SK-N-SH treated with all-trans-retinoic acid at 6 μM for 48 hours (cell line): ENCODE measurements around the gene TTLL6.
"Not testable (repeated sequence)": the region's sequence is repeated elsewhere in the genome, so short reads cannot be mapped to it uniquely, and the experiment has no call there.

Experiments used
- ATAC-seq: fragments of 200-7000 bp; cut with Tn5 transposase; 3 replicates; pipeline ENCODE4 v1.9.1; 2020; ENCODE audit warnings: mild to moderate bottlenecking, moderate library complexity
- ARNTL ChIP-seq: fragments of 450-650 bp; formaldehyde crosslinking; IDR thresholded peaks from 2 replicates; pipeline ENCODE4 v1.5.0; 2020; ENCODE audit warnings: low read depth, mild to moderate bottlenecking, moderate library complexity, borderline replicate concordance
- BACH2 ChIP-seq: fragments of 250-450 bp; sonication (Bioruptor Pico); IDR thresholded peaks from 2 replicates; pipeline ENCODE4 v1.9.0; 2021; ENCODE audit warnings: mild to moderate bottlenecking, borderline replicate concordance
- CREB5 ChIP-seq: fragments of 250-450 bp; sonication (Bioruptor Pico); IDR thresholded peaks from 2 replicates; pipeline ENCODE4 v1.5.1; 2020; ENCODE audit warnings: low read depth, mild to moderate bottlenecking, moderate library complexity
- CSDC2 ChIP-seq: fragments of 250-450 bp; sonication (Bioruptor Pico); IDR thresholded peaks from 2 replicates; pipeline ENCODE4 v1.5.0; 2020; ENCODE audit warnings: mild to moderate bottlenecking, moderate library complexity
- CSRNP3 ChIP-seq: fragments of 250-450 bp; sonication (Bioruptor Pico); IDR thresholded peaks from 2 replicates; pipeline ENCODE4 v1.5.1; 2021; ENCODE audit warnings: mild to moderate bottlenecking, moderate library complexity
- ISL1 ChIP-seq: fragments of 250-450 bp; sonication (Bioruptor Pico); IDR thresholded peaks from 2 replicates; pipeline ENCODE4 v2.1.2; 2022; ENCODE audit warnings: mild to moderate bottlenecking, moderate library complexity
- OSR1 ChIP-seq: fragments of 250-450 bp; sonication (Bioruptor Pico); IDR thresholded peaks from 2 replicates; pipeline ENCODE4 v1.8.0; 2022; ENCODE audit warnings: moderate library complexity, mild to moderate bottlenecking, inconsistent platforms
- PATZ1 ChIP-seq: fragments of 250-450 bp; sonication (Bioruptor Pico); IDR thresholded peaks from 2 replicates; pipeline ENCODE4 v1.8.0; 2020; ENCODE audit warnings: mild to moderate bottlenecking, moderate library complexity, borderline replicate concordance
- POU6F1 ChIP-seq: fragments of 250-450 bp; sonication (Bioruptor Pico); IDR thresholded peaks from 2 replicates; pipeline ENCODE4 v1.8.0; 2021; ENCODE audit warnings: low read depth, mild to moderate bottlenecking, moderate library complexity, borderline replicate concordance
- PPARA ChIP-seq: fragments of 250-450 bp; sonication (Bioruptor Pico); IDR thresholded peaks from 2 replicates; pipeline ENCODE4 v1.5.0; 2020; ENCODE audit warnings: mild to moderate bottlenecking, borderline replicate concordance
- RARB ChIP-seq: fragments of 250-450 bp; sonication (Bioruptor Pico); IDR thresholded peaks from 2 replicates; pipeline ENCODE4 v1.8.0; 2021; ENCODE audit warnings: mild to moderate bottlenecking, moderate library complexity
- SNAI2 ChIP-seq: fragments of 250-450 bp; sonication (Bioruptor Pico); IDR thresholded peaks from 2 replicates; pipeline ENCODE4 v1.5.0; 2020; ENCODE audit warnings: mild to moderate bottlenecking, moderate library complexity
- TCF4 ChIP-seq: fragments of 250-450 bp; sonication (Bioruptor Pico); IDR thresholded peaks from 2 replicates; pipeline ENCODE4 v1.8.0; 2021; ENCODE audit warnings: mild to moderate bottlenecking, moderate library complexity, borderline replicate concordance
- TOX ChIP-seq: fragments of 250-450 bp; sonication (Bioruptor Pico); IDR thresholded peaks from 2 replicates; pipeline ENCODE4 v1.8.0; 2021; ENCODE audit warnings: mild to moderate bottlenecking, moderate library complexity, borderline replicate concordance
- TSHZ2 ChIP-seq: fragments of 250-450 bp; sonication (Bioruptor Pico); IDR thresholded peaks from 2 replicates; pipeline ENCODE4 v1.5.0; 2020; ENCODE audit warnings: mild to moderate bottlenecking, moderate library complexity
- ZC3H10 ChIP-seq: fragments of 250-450 bp; sonication (Bioruptor Pico); IDR thresholded peaks from 2 replicates; pipeline ENCODE4 v1.5.1; 2021; ENCODE audit warnings: mild to moderate bottlenecking, moderate library complexity
- ZFP3 ChIP-seq: fragments of 250-450 bp; sonication (Bioruptor Pico); IDR thresholded peaks from 2 replicates; pipeline ENCODE4 v1.5.0; 2020; ENCODE audit warnings: mild to moderate bottlenecking, moderate library complexity
- ZFP30 ChIP-seq: fragments of 450-650 bp; formaldehyde crosslinking; IDR thresholded peaks from 2 replicates; pipeline ENCODE4 v1.5.0; 2022; ENCODE audit warnings: mild to moderate bottlenecking, moderate library complexity
- ZNF565 ChIP-seq: fragments of 450-650 bp; formaldehyde crosslinking; conservative IDR thresholded peaks from 2 replicates; pipeline ENCODE4 v1.5.0; 2020; ENCODE audit warnings: low read depth, mild to moderate bottlenecking, moderate library complexity
- ZNF70 ChIP-seq: fragments of 450-650 bp; formaldehyde crosslinking; IDR thresholded peaks from 2 replicates; pipeline ENCODE4 v1.5.0; 2020; ENCODE audit warnings: mild to moderate bottlenecking, moderate library complexity

Gene TTLL6

GRCh38 chr17:48717367-48718226 is 99.4 kb downstream of the TTLL6 start:
- TF ChIP-seq TSHZ2 (CRISPR knock-in tag) (no peak), ZFP30 (CRISPR knock-in tag) (no peak), ZC3H10 (no peak), POU6F1 (CRISPR knock-in tag) (no peak), CSDC2 (no peak), TCF4 (CRISPR knock-in tag) (no peak), CSRNP3 (no peak), TOX (CRISPR knock-in tag) (no peak), CREB5 (CRISPR knock-in tag) (no peak), PATZ1 (no peak), OSR1 (no peak)
- ATAC-seq, result no peak

GRCh38 chr17:48716549-48716948 is 100.5 kb downstream of the TTLL6 start:
- ATAC-seq, result not testable (repeated sequence)

GRCh38 chr17:48715496-48716399 is 101.3 kb downstream of the TTLL6 start:
- no peak for ATAC-seq
- TF ChIP-seq ZFP30 (CRISPR knock-in tag) (no peak), ZNF70 (no peak), BACH2 (no peak), ARNTL (no peak), RARB (CRISPR knock-in tag) (no peak), TOX (CRISPR knock-in tag) (no peak), CSRNP3 (no peak), ISL1 (no peak), PPARA (no peak), ZNF565 (CRISPR knock-in tag) (no peak), SNAI2 (no peak), ZFP3 (CRISPR knock-in tag) (no peak), PATZ1 (no peak), CREB5 (CRISPR knock-in tag) (no peak)
